ENCODE results near the gene NWD2.

GRCh38 chr4:37393321-37393720 lies 148.8 kb downstream of the NWD2 start:
- TF ChIP-seq CTCF (IDR thresholded peaks at IDR 0.05; ENCODE audit: poor library complexity, severe bottlenecking) (no peak), REST (IDR thresholded peaks at IDR 0.05; ENCODE audit: borderline replicate concordance) (no peak), RAD21 (conservative IDR thresholded peaks at IDR 0.05) (no peak), EP300 (conservative IDR thresholded peaks at IDR 0.05; ENCODE audit: poor library complexity, severe bottlenecking) (no peak), POLR2AphosphoS5 (IDR thresholded peaks at IDR 0.05) (no peak), EZH2 (IDR thresholded peaks at IDR 0.05; ENCODE audit: borderline replicate concordance, insufficient read depth, low read length, poor library complexity, severe bottlenecking) (no peak), SMC3 (conservative IDR thresholded peaks at IDR 0.05; ENCODE audit: poor library complexity) (no peak), MXI1 (conservative IDR thresholded peaks at IDR 0.05; ENCODE audit: poor library complexity, severe bottlenecking) (no peak), TAF1 (IDR thresholded peaks at IDR 0.05; ENCODE audit: low read depth) (no peak)
